Vagina (tissue), 2 donors: ENCODE data around the gene MMP24.

ENCODE experiments used
- CTCF ChIP-seq, 3 experiments: fragments of 450-650 bp in 2 of 3; fragments of 200-600 bp in 1 of 3; sonication (generic) in 1 of 3; IDR thresholded peaks; one replicate each; pipeline ENCODE4 v1.5.1; 2017 to 2019; ENCODE audit warnings: antibody characterized with exemption in 3 of 3, mild to moderate bottlenecking in 2 of 3, moderate library complexity in 2 of 3
- POLR2A ChIP-seq, 2 donors: fragments of 450-650 bp; IDR thresholded peaks; one replicate each; pipeline ENCODE4 v1.6.1; 2017; ENCODE audit warnings: antibody characterized with exemption in 2 of 2, mild to moderate bottlenecking in 2 of 2, moderate library complexity in 2 of 2
- POLR2AphosphoS5 ChIP-seq, 2 donors: sonication (generic); formaldehyde crosslinking; IDR thresholded peaks; one replicate each; pipeline ENCODE4 v1.9.0; 2017; ENCODE audit warnings: antibody characterized with exemption in 2 of 2, mild to moderate bottlenecking in 2 of 2, low read depth in 1 of 2; ENCODE audit not compliant: insufficient read depth in 1 of 2

DNA sequence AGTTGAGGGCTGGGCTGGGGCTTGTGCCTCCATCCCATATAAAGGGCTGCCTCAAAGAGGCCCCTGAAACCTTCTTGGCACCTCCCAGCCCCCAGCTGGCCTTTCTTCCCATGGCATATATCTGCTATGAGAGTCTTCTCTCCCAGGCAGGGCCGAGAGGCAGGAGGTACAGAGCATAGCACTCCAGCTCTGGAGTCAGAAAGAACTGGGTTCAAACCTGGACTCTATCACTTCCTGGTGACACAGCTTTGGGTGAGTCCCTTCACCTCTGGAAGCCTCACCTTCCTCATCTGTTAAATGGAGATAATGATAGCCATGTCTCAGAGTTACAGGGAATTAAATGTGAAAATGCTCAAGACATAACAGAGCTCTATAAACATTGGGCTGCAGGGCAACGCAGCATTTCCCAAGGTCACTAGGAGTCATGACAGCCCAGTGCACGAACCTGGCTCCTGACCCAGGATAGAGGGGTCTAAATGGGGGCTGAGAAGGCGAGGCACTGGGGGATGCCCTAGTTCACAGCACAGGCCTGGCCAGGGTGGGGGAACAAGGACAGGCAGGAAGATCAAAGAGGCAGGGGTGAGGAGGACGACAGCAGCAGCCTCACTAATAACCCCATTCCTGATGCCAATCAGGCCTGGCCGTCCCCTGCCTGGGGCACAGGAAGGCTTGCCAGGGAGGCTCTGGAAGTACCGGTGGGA, 63.8 kb downstream of the MMP24 start:
- TF ChIP-seq CTCF (IDR thresholded peaks at IDR 0.05) = no peak
- no peak for TF ChIP-seq POLR2AphosphoS5 (IDR thresholded peaks at IDR 0.05; ENCODE audit: insufficient read depth in 1 of 2, low read depth in 1 of 2)
- no peak for TF ChIP-seq POLR2A (IDR thresholded peaks at IDR 0.05)
